ENCODE measurements around the gene ID1. TPM values are rescaled to one million over a fixed set of nuclear protein-coding genes. Genes with fewer than 3 reads are reported as not detected.
"Not testable (repeated sequence)": the region's sequence is repeated elsewhere in the genome, so short reads cannot be mapped to it uniquely, and the experiment has no call there.

Gene ID1
- total RNA-seq, 3 donors from 2014 or later, result 172 to 414 (median 201) TPM

GRCh38 chr20:31576751-31577150 is 28.3 kb upstream of the ID1 start:
- no peak for ATAC-seq
- intact Hi-C loops (cut with DNase I, micrococcal nuclease), result no loop called here

DNA sequence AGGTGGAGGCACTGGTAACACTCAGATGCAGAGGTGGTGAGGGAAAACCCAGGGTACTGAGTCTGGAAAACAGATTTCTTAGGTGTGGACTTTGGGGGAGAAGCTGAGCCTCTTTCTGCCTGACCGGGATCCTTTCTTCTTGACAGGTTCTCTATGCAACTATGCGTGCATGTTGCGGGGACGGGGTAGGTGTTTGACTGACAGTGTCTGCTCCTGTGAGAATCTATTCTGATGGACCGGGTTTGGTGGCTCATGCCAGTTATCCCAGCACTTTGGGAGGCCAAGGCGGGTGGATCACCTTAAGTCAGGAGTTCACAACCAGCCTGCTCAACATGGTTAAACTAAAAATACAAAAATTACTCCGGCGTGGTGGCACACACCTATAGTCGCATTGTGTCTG is 27.9 kb upstream of the ID1 start:
- no peak for TF ChIP-seq CTCF (IDR thresholded peaks at IDR 0.05)
- Histone ChIP-seq H3K36me3 (ENCODE audit: low read depth) (no peaks in the 10 kb centered on the region), H3K9me3 (no peaks in the 10 kb centered on the region), H3K4me1 (ENCODE audit: low read depth) (peaks cover 8% of the 10 kb centered on the region), H3K4me3 (no peak overlapping the region)
- no peak for DNase-seq
- intact Hi-C loops (cut with DNase I, micrococcal nuclease), result no loop called here
- no peak for ATAC-seq

More at GRCh38 chr20:31576751-31577150, 28.3 kb upstream of the ID1 start:
- Histone ChIP-seq H3K36me3 (ENCODE audit: low read depth) (no peaks in the 10 kb centered on the region), H3K4me1 (ENCODE audit: low read depth) (peaks cover 10% of the 10 kb centered on the region), H3K4me3 (no peak overlapping the region), H3K9me3 (no peaks in the 10 kb centered on the region)
- TF ChIP-seq CTCF (IDR thresholded peaks at IDR 0.05), result no peak
- DNase-seq, result no peak

GRCh38 chr20:31578448-31579138 is 26.5 kb upstream of the ID1 start:
- intact Hi-C loops (cut with DNase I, micrococcal nuclease), result no loop called here
- Histone ChIP-seq H3K4me1 (ENCODE audit: low read depth) (peaks cover 5% of the 10 kb centered on the region), H3K4me3 (no peak overlapping the region), H3K36me3 (ENCODE audit: low read depth) (no peaks in the 10 kb centered on the region), H3K9me3 (no peaks in the 10 kb centered on the region)
- no peak for ATAC-seq
- no peak for TF ChIP-seq CTCF (IDR thresholded peaks at IDR 0.05)
- DNase-seq, result no peak

GRCh38 chr20:31579245-31579644 is 25.8 kb upstream of the ID1 start:
- no peaks in the 10 kb centered on the region for H3K36me3 ChIP-seq (ENCODE audit: low read depth)
- H3K9me3 ChIP-seq, result no peaks in the 10 kb centered on the region
- intact Hi-C loops (cut with DNase I, micrococcal nuclease), result no loop called here
- no peak for ATAC-seq
- peaks cover 4% of the 10 kb centered on the region for H3K4me1 ChIP-seq (ENCODE audit: low read depth)
- DNase-seq, result no peak
- no peak overlapping the region for H3K4me3 ChIP-seq
- no peak for TF ChIP-seq CTCF (IDR thresholded peaks at IDR 0.05)

- H3K9me3 ChIP-seq; H3K4me3 ChIP-seq; ATAC-seq; H3K36me3 ChIP-seq (ENCODE audit: low read depth); intact Hi-C loops (cut with DNase I, micrococcal nuclease); DNase-seq; H3K4me1 ChIP-seq (ENCODE audit: low read depth): not testable (repeated sequence)
Measured at GRCh38 chr20:31579941-31580651, 25.0 kb upstream of the ID1 start.

- ATAC-seq (no peak), DNase-seq (no peak)
- no peak for TF ChIP-seq CTCF (IDR thresholded peaks at IDR 0.05)
- H3K36me3 ChIP-seq (ENCODE audit: low read depth), result no peaks in the 10 kb centered on the region
- no peaks in the 10 kb centered on the region for H3K4me1 ChIP-seq (ENCODE audit: low read depth)
- H3K9me3 ChIP-seq, result no peaks in the 10 kb centered on the region
- intact Hi-C loops (cut with DNase I, micrococcal nuclease), result no loop called here
- H3K4me3 ChIP-seq, result no peak overlapping the region
Measured at GRCh38 chr20:31580706-31581105, 24.4 kb upstream of the ID1 start.

Measured in mucosa of descending colon (tissue), 3 donors.